ENCODE measurements around the gene MEF2A. TPM values are rescaled to one million over a fixed set of nuclear protein-coding genes. Genes with fewer than 3 reads are reported as not detected.

The MEF2A gene
- total and polyA plus RNA-seq, 9 of the 15 experiments (the other 6 are each of a cell fraction or from before 2014, with no cell fraction given) = 1.6 to 18.7 (median 8.7) TPM

DNA sequence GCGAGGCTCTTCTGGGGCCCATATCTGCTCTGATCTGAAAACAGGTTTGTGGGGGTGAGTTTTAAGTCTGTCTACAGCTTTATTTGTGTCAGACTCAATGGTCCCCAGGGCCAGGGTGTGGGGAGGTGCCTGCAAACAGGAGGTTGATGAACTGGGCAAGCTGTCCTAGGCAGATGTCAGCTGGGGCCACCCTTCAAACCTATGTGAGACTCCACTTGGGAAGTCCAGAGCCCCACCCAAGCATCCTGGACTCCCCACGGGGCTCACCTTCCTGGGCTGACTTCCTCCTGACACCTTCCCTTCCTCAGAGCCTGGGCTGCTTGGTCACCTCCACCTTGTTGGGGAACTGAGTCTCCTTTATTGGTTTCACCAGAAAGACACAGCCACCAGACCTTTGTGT lies 176.1 kb downstream of the MEF2A start:
- no peak overlapping the region for H3K4me3 ChIP-seq
- peaks cover 0 to 5% of the 10 kb centered on the region in 2 experiments; a peak in 1 of 5 replicates for H3K4me1 ChIP-seq (replicated peaks in 1 of 2; ENCODE audit: control insufficient read depth in 2 of 2, insufficient read depth in 2 of 2, low read length in 2 of 2)
- no peak overlapping the region for H3K4me2 ChIP-seq (ENCODE audit: insufficient read depth, low read length)
- H2AFZ ChIP-seq (ENCODE audit: low read depth, low read length) = no peak overlapping the region
- no peak for FAIRE-seq
- no peaks in the 10 kb centered on the region for H3K36me3 ChIP-seq (ENCODE audit: control insufficient read depth, insufficient read depth, low read length)
- ATAC-seq = no peak
- no peaks in the 10 kb centered on the region for H3K9me1 ChIP-seq (ENCODE audit: control insufficient read depth, insufficient read depth, low read length)
- WGBS (ENCODE audit: insufficient coverage, low coverage, missing lambda C conversion rate) = 9% methylated on average over 2 of the region's 2 CpGs
- intact Hi-C loops (cut with micrococcal nuclease) (no loop called here), in situ Hi-C loops (cut with MboI) (loop anchor here (25.0 kb wide), 1 partner anchor 455 kb away; no protein-coding TSS in a partner anchor)
- ChIA-PET POLR2A (interaction anchor here (0.5 to 0.7 kb wide), 2 partner anchors 9 to 16 kb away, joined by 3 read pairs; partner anchors contain the start of gene LYSMD4), CTCF (ENCODE audit: low intra/inter-chr PET ratio) (no interaction called here)
- H3K9me3 ChIP-seq (replicated peaks; ENCODE audit: control insufficient read depth, insufficient read depth, low read depth, low read length) = no peaks in the 10 kb centered on the region
- no peak overlapping the region for H3K27ac ChIP-seq (ENCODE audit: extremely low read depth, low read depth, low read length)
- H4K20me1 ChIP-seq (replicated peaks; ENCODE audit: control insufficient read depth, insufficient read depth, low read length) = no peaks in the 10 kb centered on the region
- no peak overlapping the region for H3K9ac ChIP-seq (ENCODE audit: insufficient read depth in 1 of 2, low read depth in 2 of 2, low read length in 2 of 2)
- H3K79me2 ChIP-seq (ENCODE audit: control insufficient read depth, insufficient read depth, low read length) = no peaks in the 10 kb centered on the region
- no TSS peak for BruUV-seq (replicated peaks)
- TF ChIP-seq ZNF212 (CRISPR knock-in tag; IDR thresholded peaks at IDR 0.05) (no peak), MCM7 (IDR thresholded peaks at IDR 0.05) (no peak), TRIM24 (IDR thresholded peaks at IDR 0.05) (no peak)
- TF ChIP-seq, protein P1, sequence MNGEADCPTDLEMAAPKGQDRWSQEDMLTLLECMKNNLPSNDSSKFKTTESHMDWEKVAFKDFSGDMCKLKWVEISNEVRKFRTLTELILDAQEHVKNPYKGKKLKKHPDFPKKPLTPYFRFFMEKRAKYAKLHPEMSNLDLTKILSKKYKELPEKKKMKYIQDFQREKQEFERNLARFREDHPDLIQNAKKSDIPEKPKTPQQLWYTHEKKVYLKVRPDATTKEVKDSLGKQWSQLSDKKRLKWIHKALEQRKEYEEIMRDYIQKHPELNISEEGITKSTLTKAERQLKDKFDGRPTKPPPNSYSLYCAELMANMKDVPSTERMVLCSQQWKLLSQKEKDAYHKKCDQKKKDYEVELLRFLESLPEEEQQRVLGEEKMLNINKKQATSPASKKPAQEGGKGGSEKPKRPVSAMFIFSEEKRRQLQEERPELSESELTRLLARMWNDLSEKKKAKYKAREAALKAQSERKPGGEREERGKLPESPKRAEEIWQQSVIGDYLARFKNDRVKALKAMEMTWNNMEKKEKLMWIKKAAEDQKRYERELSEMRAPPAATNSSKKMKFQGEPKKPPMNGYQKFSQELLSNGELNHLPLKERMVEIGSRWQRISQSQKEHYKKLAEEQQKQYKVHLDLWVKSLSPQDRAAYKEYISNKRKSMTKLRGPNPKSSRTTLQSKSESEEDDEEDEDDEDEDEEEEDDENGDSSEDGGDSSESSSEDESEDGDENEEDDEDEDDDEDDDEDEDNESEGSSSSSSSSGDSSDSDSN (IDR thresholded peaks at IDR 0.05; ENCODE audit: borderline replicate concordance in 1 of 2, low read depth in 2 of 2, low read length in 2 of 2) = no peak
- TF ChIP-seq, protein P2, sequence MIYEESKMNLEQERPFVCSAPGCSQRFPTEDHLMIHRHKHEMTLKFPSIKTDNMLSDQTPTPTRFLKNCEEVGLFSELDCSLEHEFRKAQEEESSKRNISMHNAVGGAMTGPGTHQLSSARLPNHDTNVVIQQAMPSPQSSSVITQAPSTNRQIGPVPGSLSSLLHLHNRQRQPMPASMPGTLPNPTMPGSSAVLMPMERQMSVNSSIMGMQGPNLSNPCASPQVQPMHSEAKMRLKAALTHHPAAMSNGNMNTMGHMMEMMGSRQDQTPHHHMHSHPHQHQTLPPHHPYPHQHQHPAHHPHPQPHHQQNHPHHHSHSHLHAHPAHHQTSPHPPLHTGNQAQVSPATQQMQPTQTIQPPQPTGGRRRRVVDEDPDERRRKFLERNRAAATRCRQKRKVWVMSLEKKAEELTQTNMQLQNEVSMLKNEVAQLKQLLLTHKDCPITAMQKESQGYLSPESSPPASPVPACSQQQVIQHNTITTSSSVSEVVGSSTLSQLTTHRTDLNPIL (CRISPR knock-in tag; IDR thresholded peaks at IDR 0.05) = no peak
- DNase-seq (ENCODE audit: extremely low read depth in 1 of 4, low spot score in 3 of 4) = no peak
- peaks cover 4 to 18% of the 10 kb centered on the region in 2 experiments; a peak in 3 of 5 replicates for H3K27me3 ChIP-seq (ENCODE audit: control insufficient read depth in 2 of 2, insufficient read depth in 2 of 2, low read length in 2 of 2)

Data from K562 (cell line).